ENCODE measurements around the gene CGNL1. TPM values are rescaled to one million over a fixed set of nuclear protein-coding genes. Genes with fewer than 3 reads are reported as not detected.

CGNL1 gene
- total RNA-seq, 1 experiment from 2014 or later: 34.6 TPM

DNA sequence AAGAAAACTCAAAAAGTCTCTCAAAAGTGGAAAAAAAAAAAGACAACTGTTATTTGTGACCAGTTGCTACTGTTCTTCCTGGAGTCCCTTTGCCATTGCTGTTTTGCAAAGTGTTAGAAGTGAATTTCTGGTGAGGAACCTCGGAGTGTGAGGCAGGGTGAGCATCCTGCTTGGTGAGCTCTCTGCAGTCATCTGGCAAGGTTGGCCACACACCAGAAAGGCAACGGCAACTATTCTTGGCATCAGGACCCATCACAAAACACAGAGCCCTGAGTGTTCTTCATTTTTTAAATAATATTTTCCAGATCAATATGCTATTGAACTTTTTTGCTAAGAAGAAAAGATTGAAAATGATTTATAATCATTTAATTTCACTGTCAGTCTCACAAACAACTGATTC, 60.7 kb downstream of the CGNL1 start:
- H3K56ac ChIP-seq (ENCODE audit: insufficient read length, low read depth, low read length): no peak overlapping the region
- H3K14ac ChIP-seq (ENCODE audit: insufficient read depth, low read length): no peak overlapping the region
- H3K4me1 ChIP-seq (ENCODE audit: insufficient read depth, low read length): no peaks in the 10 kb centered on the region; the same call in 1 of the 2 replicates
- H3K9ac ChIP-seq (ENCODE audit: extremely low read depth, insufficient read length, low read length): no peak overlapping the region
- Mint-ChIP-seq H3K4me1 (peaks cover 26 to 47% of the 10 kb centered on the region in 2 experiments), H3K27ac (no peak overlapping the region), H3K27me3 (ENCODE audit: low read depth) (no peaks in the 10 kb centered on the region), H3K4me3 (no peak overlapping the region), H3K36me3 (ENCODE audit: insufficient read depth in 1 of 3, low read depth in 3 of 3) (peaks cover 5 to 18% (median 13%) of the 10 kb centered on the region in 3 experiments; a peak in 6 of 7 replicates), H3K9me3 (no peaks in the 10 kb centered on the region)
- no CpG with 5 or more reads among the region's 2 CpGs for WGBS (ENCODE audit: extremely low coverage, insufficient read length, low lambda C conversion rate)
- no peaks in the 10 kb centered on the region for H3K79me2 ChIP-seq (ENCODE audit: insufficient read depth, low read length)
- H4K8ac ChIP-seq (replicated peaks; ENCODE audit: insufficient read length, low read depth, low read length): no peak overlapping the region
- no peak overlapping the region for H3K27ac ChIP-seq (ENCODE audit: insufficient read length, low read depth, low read length)
- no peak overlapping the region for H2BK120ac ChIP-seq (ENCODE audit: low read depth, low read length, poor library complexity, severe bottlenecking)
- no peak overlapping the region for H2AFZ ChIP-seq (ENCODE audit: low read length)
- H3T11ph ChIP-seq (ENCODE audit: low read length): no peak overlapping the region
- no peak overlapping the region for H3K23ac ChIP-seq (ENCODE audit: insufficient read length, low read depth, low read length)
- no peak overlapping the region for H3K4me2 ChIP-seq (ENCODE audit: insufficient read depth, insufficient read length, low read length)
- H3K23me2 ChIP-seq (ENCODE audit: insufficient read length, low read depth, low read length, poor library complexity, severe bottlenecking): no peaks in the 10 kb centered on the region
- TF ChIP-seq, protein P1, sequence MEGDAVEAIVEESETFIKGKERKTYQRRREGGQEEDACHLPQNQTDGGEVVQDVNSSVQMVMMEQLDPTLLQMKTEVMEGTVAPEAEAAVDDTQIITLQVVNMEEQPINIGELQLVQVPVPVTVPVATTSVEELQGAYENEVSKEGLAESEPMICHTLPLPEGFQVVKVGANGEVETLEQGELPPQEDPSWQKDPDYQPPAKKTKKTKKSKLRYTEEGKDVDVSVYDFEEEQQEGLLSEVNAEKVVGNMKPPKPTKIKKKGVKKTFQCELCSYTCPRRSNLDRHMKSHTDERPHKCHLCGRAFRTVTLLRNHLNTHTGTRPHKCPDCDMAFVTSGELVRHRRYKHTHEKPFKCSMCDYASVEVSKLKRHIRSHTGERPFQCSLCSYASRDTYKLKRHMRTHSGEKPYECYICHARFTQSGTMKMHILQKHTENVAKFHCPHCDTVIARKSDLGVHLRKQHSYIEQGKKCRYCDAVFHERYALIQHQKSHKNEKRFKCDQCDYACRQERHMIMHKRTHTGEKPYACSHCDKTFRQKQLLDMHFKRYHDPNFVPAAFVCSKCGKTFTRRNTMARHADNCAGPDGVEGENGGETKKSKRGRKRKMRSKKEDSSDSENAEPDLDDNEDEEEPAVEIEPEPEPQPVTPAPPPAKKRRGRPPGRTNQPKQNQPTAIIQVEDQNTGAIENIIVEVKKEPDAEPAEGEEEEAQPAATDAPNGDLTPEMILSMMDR (conservative IDR thresholded peaks at IDR 0.05): no peak
- no peak overlapping the region for H3K18ac ChIP-seq (ENCODE audit: insufficient read length, low read depth, low read length)
- H2BK20ac ChIP-seq (ENCODE audit: low read depth, low read length, poor library complexity, severe bottlenecking): no peak overlapping the region
- H2BK15ac ChIP-seq (ENCODE audit: low read depth, low read length): no peak overlapping the region
- DNase-seq: no peak
- no peak overlapping the region for H2BK12ac ChIP-seq (ENCODE audit: insufficient read length, low read depth, low read length)
- H4K91ac ChIP-seq (ENCODE audit: insufficient read length, low read depth, low read length): no peak overlapping the region
- no peaks in the 10 kb centered on the region for H4K20me1 ChIP-seq (ENCODE audit: control insufficient read depth, insufficient read depth, insufficient read length)
- H3K4ac ChIP-seq (ENCODE audit: low read depth, low read length): no peak overlapping the region
- H4K5ac ChIP-seq (ENCODE audit: insufficient read length, low read depth, low read length): no peak overlapping the region
- no peak overlapping the region for H2BK5ac ChIP-seq (ENCODE audit: insufficient read length, low read length)
- H3K9me3 ChIP-seq (ENCODE audit: control insufficient read depth, low read depth, low read length): no peaks in the 10 kb centered on the region
- H2AK5ac ChIP-seq (ENCODE audit: insufficient read length, low read length): no peak overlapping the region
- no peaks in the 10 kb centered on the region for H3K79me1 ChIP-seq (ENCODE audit: insufficient read depth, low read depth, low read length, poor library complexity, severe bottlenecking)
- no peaks in the 10 kb centered on the region for H3K27me3 ChIP-seq (ENCODE audit: insufficient read depth, low read length)
